SIG-M5 treated with dmso at 0.1 percent for 504 hours (cell line): ENCODE data around the gene LETMD1.

Experiments
- DNase-seq: peaks from one replicate; lab custom pipeline; 2025; ENCODE audit not compliant: unreplicated experiment; lab: John Stamatoyannopoulos, UW

Gene LETMD1

DNA sequence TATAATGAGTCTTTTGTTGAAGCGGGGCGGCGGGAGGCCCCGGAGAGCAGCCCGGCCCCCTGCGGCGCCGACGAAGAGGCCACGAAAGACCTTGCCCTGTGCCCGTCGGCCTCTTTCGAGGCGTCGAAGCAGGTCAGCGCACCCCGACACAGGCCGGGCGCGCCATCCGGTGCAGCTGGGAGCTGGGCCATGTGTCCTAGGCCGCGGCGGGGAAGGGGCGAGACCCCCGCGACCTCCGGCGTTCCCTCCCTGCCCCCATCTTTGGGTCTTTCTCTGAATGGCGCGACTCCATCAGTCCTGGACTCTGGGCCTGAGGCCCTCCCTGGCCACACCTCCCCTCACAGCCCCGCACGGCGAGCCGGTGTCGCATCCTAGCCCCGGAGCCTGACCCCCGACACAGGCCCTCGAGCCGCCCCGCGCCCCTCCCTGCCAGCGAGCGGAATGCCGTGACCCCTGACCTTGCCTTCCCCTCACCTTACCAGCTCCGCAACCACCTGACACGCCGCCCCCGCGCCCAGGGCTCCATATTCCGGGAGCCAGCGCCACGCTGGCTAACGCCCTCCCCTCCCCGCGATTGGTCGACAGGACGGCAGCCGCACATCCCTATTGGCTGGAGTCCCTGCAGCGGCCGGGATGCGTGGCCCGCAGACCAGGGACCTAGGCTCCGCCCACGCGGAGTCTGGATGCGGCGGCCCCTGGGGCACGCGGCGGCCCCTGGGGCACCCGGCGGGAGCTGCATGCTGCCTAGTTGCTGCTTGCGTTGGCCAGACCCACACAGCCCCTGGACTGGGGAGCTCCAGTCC lies 22.1 kb upstream of the LETMD1 start, which contains the start of gene SLC11A2:
Gene SLC11A2, minus strand, starts transcription at position 549 of the 803 bp plus-strand sequence. CDS start 15,656 bp downstream, outside the sequence.
- peak; percentile 95 for DNase-seq

DNA sequence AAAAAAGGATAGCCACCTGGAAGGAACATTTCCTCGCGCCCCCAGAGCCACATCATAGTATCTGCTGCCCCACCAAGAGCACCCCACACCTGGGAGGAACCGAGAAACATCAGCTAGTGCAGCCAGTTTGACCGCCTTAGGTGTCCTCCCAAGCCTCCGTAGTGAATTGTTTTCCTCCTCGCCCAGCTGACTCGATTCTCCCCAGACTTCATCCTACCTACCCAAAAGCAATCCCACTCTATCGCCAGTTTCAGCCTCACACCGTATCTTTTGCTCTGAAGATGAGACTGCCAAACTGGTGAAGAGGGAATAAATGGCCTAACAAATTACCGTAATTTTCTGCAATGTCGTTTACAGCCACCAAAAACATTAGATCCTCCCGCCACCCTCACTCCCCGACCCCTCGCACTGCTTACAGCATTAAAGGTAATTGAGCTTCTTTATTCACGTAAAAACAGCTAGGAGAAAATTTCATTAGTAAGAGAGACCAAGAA lies 20.7 kb upstream of the LETMD1 start:
- no peak for DNase-seq

- peak; percentile 94 for DNase-seq
These were observed 19.9 kb upstream of the LETMD1 start for GRCh38 chr12:51028126-51028812.

GRCh38 chr12:51028813-51029150 lies 19.3 kb upstream of the LETMD1 start:
- DNase-seq, result no peak

- DNase-seq, result no peak
These were observed 15.1 kb upstream of the LETMD1 start for GRCh38 chr12:51033048-51033447.

- DNase-seq, result no peak
These were observed 14.6 kb upstream of the LETMD1 start for GRCh38 chr12:51033457-51034089.

GRCh38 chr12:51036279-51036678 lies 11.8 kb upstream of the LETMD1 start:
- DNase-seq, result no peak

GRCh38 chr12:51048661-51049251 lies 629 bp downstream of the LETMD1 start:
- DNase-seq, result no peak

- no peak for DNase-seq
These were observed 1.4 kb downstream of the LETMD1 start for GRCh38 chr12:51049525-51049924.

DNA sequence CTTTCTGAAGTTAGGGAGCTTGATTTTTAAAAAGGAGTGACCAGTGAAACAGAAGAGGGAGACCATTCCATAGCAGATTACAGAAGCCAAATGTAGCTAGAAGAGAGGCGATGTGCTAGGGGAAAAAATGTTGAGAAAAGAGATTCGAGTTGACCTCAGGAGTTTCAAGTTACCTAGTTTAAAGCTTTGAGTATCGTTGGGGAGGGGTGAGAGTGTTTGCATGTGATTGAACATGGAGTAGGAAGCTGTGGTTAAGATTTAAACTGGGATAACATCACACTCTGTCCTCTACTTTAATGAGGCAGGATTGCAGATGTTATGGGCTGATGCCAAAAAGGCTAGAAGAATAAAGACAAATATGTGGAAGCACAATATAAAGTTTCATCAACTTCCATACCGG lies 3.7 kb downstream of the LETMD1 start:
- no peak for DNase-seq

DNA sequence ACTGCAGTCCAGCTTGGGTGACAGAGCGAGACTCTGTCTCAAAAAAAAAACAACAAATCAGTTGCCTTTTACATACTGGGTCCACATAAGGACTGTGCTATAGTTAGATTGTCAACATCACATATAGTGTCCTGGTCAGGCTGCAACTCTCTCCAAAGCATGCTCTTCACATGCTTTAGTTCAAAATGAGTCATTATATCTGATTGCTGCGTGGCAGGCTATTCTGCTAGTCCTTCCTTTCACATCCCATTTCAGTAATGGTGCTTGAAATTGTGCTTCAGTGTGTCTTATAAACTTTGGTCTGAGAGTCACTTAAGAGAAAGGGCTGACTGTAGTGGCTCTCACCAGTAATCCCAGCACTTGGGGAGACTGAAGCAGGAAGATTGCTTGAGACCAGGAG lies 6.9 kb downstream of the LETMD1 start:
- no peak for DNase-seq

DNA sequence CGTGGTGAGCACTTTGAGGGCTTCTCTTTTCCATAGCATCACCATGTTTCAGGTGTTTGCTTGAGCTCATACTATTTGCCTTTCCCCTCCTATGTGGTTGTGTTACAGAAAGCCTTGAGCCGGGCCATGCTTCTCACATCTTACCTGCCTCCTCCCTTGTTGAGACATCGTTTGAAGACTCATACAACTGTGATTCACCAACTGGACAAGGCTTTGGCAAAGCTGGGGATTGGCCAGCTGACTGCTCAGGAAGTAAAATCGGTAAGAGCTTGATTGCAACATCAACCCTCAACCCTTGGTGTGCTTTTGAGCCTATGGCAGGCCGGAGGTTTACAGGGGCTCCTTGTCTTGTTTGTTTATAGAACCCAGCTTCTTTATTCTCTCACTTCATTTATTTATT lies 8.1 kb downstream of the LETMD1 start:
- DNase-seq, result peak; percentile 49

GRCh38 chr12:51059086-51059485 lies 11.0 kb downstream of the LETMD1 start:
- no peak for DNase-seq

GRCh38 chr12:51062631-51063397 lies 14.7 kb downstream of the LETMD1 start:
- DNase-seq, result no peak

DNA sequence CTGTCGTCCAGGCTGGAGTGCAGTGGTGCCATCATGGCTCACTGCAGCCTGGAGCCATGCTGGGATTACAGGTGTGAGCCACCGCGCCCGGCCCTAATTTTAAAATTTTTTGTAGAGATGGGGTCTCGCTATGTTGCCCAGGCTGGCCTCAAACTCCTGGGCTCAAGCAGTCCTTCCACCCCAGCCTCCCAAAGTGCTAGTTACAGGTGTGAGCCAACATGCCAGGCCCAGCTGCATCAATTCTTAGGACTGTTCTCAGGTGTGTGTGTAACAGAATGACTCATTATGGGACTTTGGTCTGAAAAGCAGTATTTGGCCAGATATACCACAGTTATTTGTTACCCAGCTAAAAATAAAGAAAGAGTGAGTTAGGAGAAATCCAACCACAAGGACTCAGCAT lies 17.4 kb downstream of the LETMD1 start:
- no peak for DNase-seq

- no peak for DNase-seq
These were observed 19.1 kb downstream of the LETMD1 start for GRCh38 chr12:51067229-51067628.

DNA sequence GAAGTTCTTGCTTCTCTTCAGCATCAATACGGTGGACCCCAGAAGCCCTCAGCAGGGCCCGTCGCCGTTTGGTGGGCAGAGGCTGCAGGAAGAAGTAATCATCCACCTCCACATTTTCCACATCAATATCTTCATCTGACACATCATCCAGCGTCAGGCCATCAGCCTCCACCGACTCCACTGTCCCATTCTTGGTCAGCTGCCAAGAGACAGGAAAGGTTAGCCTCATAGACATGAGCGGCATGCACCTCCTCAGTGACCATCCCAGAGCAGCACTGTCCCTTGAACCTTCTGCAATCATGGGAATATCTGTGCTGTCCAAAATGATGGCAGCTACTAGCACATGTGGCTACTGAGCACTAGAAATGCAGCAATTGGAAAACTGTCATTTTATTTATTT lies 19.6 kb downstream of the LETMD1 start:
- DNase-seq, result no peak

- peak; percentile 67 for DNase-seq
These were observed 21.9 kb downstream of the LETMD1 start for GRCh38 chr12:51070004-51070403.

DNA sequence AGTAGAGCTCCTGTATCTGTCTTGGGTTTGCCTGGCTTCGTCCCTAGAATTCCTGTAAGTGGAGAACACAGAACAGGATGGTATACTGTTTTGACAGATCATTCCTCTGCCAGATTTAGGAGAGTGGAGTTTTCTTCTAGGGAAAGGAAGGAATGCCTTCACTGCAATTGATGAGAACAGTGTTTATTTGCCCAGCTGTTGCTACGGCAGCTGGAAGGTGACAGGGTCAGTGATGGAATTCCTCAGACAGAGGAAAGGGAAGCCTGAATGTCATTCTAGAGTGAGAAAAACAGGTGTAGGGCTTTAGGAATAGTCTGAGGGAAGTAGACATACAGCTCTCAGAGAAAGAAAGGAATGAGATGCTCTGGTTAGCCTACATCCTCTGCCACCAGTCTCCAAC lies 23.5 kb downstream of the LETMD1 start:
- no peak for DNase-seq

DNA sequence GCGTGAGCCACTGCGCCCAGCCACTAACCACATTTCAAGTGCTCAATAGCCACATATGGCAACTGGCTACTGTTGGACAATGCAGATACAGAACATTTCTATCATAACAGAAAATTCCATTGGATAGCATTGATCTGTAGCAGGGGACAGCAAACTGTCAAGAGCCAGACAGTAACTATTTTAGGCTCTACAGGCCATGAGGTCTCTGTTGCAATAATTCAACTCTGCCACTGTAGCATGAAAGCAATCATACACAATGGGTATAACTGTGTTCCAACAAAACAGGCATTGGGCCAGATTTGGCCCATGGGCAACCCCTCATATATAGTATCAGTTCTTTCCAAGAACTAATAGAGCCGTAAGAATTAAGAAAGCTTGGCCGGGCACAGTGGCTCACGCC lies 27.3 kb downstream of the LETMD1 start:
- no peak for DNase-seq
